BLaER1 (cell line): ENCODE data around the gene TM4SF4.

Experiments used
- H3K27ac ChIP-seq: shearing (Covaris generic); formaldehyde crosslinking; 2 replicates; pipeline ENCODE4 v1.8.1; 2022
- H3K27me3 ChIP-seq: shearing (Covaris generic); formaldehyde crosslinking; 2 replicates; pipeline ENCODE4 v1.8.1; 2022
- H3K36me3 ChIP-seq: shearing (Covaris generic); formaldehyde crosslinking; 2 replicates; pipeline ENCODE4 v1.8.1; 2022
- H3K4me1 ChIP-seq: shearing (Covaris generic); formaldehyde crosslinking; 2 replicates; pipeline ENCODE4 v1.8.1; 2022
- H3K4me2 ChIP-seq: shearing (Covaris generic); formaldehyde crosslinking; 2 replicates; pipeline ENCODE4 v1.8.1; 2022
- H3K4me3 ChIP-seq: shearing (Covaris generic); formaldehyde crosslinking; 2 replicates; pipeline ENCODE4 v1.8.1; 2022
- H3K9ac ChIP-seq: shearing (Covaris generic); formaldehyde crosslinking; 2 replicates; pipeline ENCODE4 v1.8.1; 2022
- H3K9me3 ChIP-seq: shearing (Covaris generic); formaldehyde crosslinking; 2 replicates; pipeline ENCODE4 v1.8.1; 2022
- H4K20me1 ChIP-seq: shearing (Covaris generic); formaldehyde crosslinking; 2 replicates; pipeline ENCODE4 v1.8.1; 2022
- Cebpa-rat ChIP-seq: shearing (Covaris generic); IDR thresholded peaks from 2 replicates; pipeline ENCODE4 v1.8.1; 2022

TM4SF4 gene

GRCh38 chr3:149474250-149474817 is at the start of gene TM4SF4:
Gene TM4SF4 (plus strand): TSS chr3:149474697. CDS start chr3:149474878, 181 bp downstream.
- TF ChIP-seq Cebpa-rat, result no peak
- no peaks in the 10 kb centered on the region for H3K9me3 ChIP-seq
- no peak within 1 kb of the TSS for H3K27ac ChIP-seq
- no peak within 1 kb of the TSS for H3K4me3 ChIP-seq
- H3K27me3 ChIP-seq, result no peaks in the 10 kb centered on the region
- H3K36me3 ChIP-seq, result no peaks in the 10 kb centered on the region
- no peak within 1 kb of the TSS for H3K9ac ChIP-seq
- no peak within 1 kb of the TSS for H3K4me2 ChIP-seq
- no peaks in the 10 kb centered on the region for H3K4me1 ChIP-seq
- no peaks in the 10 kb centered on the region for H4K20me1 ChIP-seq

- H3K36me3 ChIP-seq, result no peaks in the 10 kb centered on the region
- H3K4me2 ChIP-seq, result no peak overlapping the region
- TF ChIP-seq Cebpa-rat, result no peak
Measured at GRCh38 chr3:149424918-149425317, 49.6 kb upstream of the TM4SF4 start.

GRCh38 chr3:149426325-149426724 is 48.2 kb upstream of the TM4SF4 start:
- Histone ChIP-seq H3K4me2 (no peak overlapping the region), H3K27ac (no peak overlapping the region), H4K20me1 (no peaks in the 10 kb centered on the region), H3K27me3 (no peaks in the 10 kb centered on the region), H3K9me3 (no peaks in the 10 kb centered on the region), H3K9ac (no peak overlapping the region), H3K4me1 (no peaks in the 10 kb centered on the region), H3K4me3 (no peak overlapping the region), H3K36me3 (no peaks in the 10 kb centered on the region)
- no peak for TF ChIP-seq Cebpa-rat

More at GRCh38 chr3:149424918-149425317, 49.6 kb upstream of the TM4SF4 start:
- no peaks in the 10 kb centered on the region for H3K27me3 ChIP-seq
- no peak overlapping the region for H3K4me3 ChIP-seq
- no peak overlapping the region for H3K9ac ChIP-seq
- no peaks in the 10 kb centered on the region for H4K20me1 ChIP-seq
- H3K27ac ChIP-seq, result no peak overlapping the region
- H3K9me3 ChIP-seq, result no peaks in the 10 kb centered on the region
- H3K4me1 ChIP-seq, result no peaks in the 10 kb centered on the region

- no peaks in the 10 kb centered on the region for H3K4me1 ChIP-seq
- no peak for TF ChIP-seq Cebpa-rat
- H3K9me3 ChIP-seq, result no peaks in the 10 kb centered on the region
Measured at GRCh38 chr3:149428087-149428486, 46.4 kb upstream of the TM4SF4 start.

GRCh38 chr3:149430216-149430615 is 44.3 kb upstream of the TM4SF4 start:
- no peaks in the 10 kb centered on the region for H3K27me3 ChIP-seq
- H3K9ac ChIP-seq, result no peak overlapping the region
- no peaks in the 10 kb centered on the region for H4K20me1 ChIP-seq
- TF ChIP-seq Cebpa-rat, result no peak
- no peaks in the 10 kb centered on the region for H3K9me3 ChIP-seq
- no peaks in the 10 kb centered on the region for H3K36me3 ChIP-seq
- H3K4me1 ChIP-seq, result no peaks in the 10 kb centered on the region
- H3K4me3 ChIP-seq, result no peak overlapping the region
- H3K27ac ChIP-seq, result no peak overlapping the region
- H3K4me2 ChIP-seq, result no peak overlapping the region

More at GRCh38 chr3:149428087-149428486, 46.4 kb upstream of the TM4SF4 start:
- no peaks in the 10 kb centered on the region for H4K20me1 ChIP-seq
- no peak overlapping the region for H3K27ac ChIP-seq
- H3K4me2 ChIP-seq, result no peak overlapping the region
- no peaks in the 10 kb centered on the region for H3K36me3 ChIP-seq
- no peak overlapping the region for H3K9ac ChIP-seq
- H3K27me3 ChIP-seq, result no peaks in the 10 kb centered on the region
- H3K4me3 ChIP-seq, result no peak overlapping the region

- no peaks in the 10 kb centered on the region for H3K27me3 ChIP-seq
- H3K4me1 ChIP-seq, result no peaks in the 10 kb centered on the region
- no peaks in the 10 kb centered on the region for H3K9me3 ChIP-seq
- no peaks in the 10 kb centered on the region for H4K20me1 ChIP-seq
- no peak overlapping the region for H3K9ac ChIP-seq
- H3K4me2 ChIP-seq, result no peak overlapping the region
- no peak overlapping the region for H3K4me3 ChIP-seq
- H3K27ac ChIP-seq, result no peak overlapping the region
- H3K36me3 ChIP-seq, result no peaks in the 10 kb centered on the region
- TF ChIP-seq Cebpa-rat, result no peak
Measured at GRCh38 chr3:149432149-149432548, 42.3 kb upstream of the TM4SF4 start.

GRCh38 chr3:149435996-149436885 is 38.3 kb upstream of the TM4SF4 start:
- TF ChIP-seq Cebpa-rat, result no peak

GRCh38 chr3:149437286-149437685 is 37.2 kb upstream of the TM4SF4 start:
- Histone ChIP-seq H4K20me1 (no peaks in the 10 kb centered on the region), H3K27me3 (no peaks in the 10 kb centered on the region), H3K27ac (no peak overlapping the region), H3K4me2 (no peak overlapping the region), H3K36me3 (no peaks in the 10 kb centered on the region), H3K9me3 (no peaks in the 10 kb centered on the region), H3K9ac (no peak overlapping the region), H3K4me3 (no peak overlapping the region), H3K4me1 (no peaks in the 10 kb centered on the region)
- no peak for TF ChIP-seq Cebpa-rat

More at GRCh38 chr3:149435996-149436885, 38.3 kb upstream of the TM4SF4 start:
- no peak overlapping the region for H3K4me2 ChIP-seq
- H3K36me3 ChIP-seq, result no peaks in the 10 kb centered on the region
- no peak overlapping the region for H3K9ac ChIP-seq
- H3K9me3 ChIP-seq, result no peaks in the 10 kb centered on the region
- H3K27ac ChIP-seq, result no peak overlapping the region
- no peaks in the 10 kb centered on the region for H3K4me1 ChIP-seq
- no peaks in the 10 kb centered on the region for H3K27me3 ChIP-seq
- H3K4me3 ChIP-seq, result no peak overlapping the region
- no peaks in the 10 kb centered on the region for H4K20me1 ChIP-seq

GRCh38 chr3:149437710-149438109 is 36.8 kb upstream of the TM4SF4 start:
- no peak overlapping the region for H3K27ac ChIP-seq
- no peak overlapping the region for H3K4me2 ChIP-seq
- peaks cover 1% of the 10 kb centered on the region for H3K4me1 ChIP-seq
- no peak for TF ChIP-seq Cebpa-rat
- H3K4me3 ChIP-seq, result no peak overlapping the region
- H4K20me1 ChIP-seq, result no peaks in the 10 kb centered on the region
- H3K9ac ChIP-seq, result no peak overlapping the region
- no peaks in the 10 kb centered on the region for H3K9me3 ChIP-seq
- H3K36me3 ChIP-seq, result no peaks in the 10 kb centered on the region
- H3K27me3 ChIP-seq, result no peaks in the 10 kb centered on the region

- Histone ChIP-seq H3K27me3 (no peaks in the 10 kb centered on the region), H3K4me2 (no peak overlapping the region), H4K20me1 (no peaks in the 10 kb centered on the region), H3K27ac (no peak overlapping the region), H3K36me3 (no peaks in the 10 kb centered on the region), H3K9ac (no peak overlapping the region), H3K9me3 (no peaks in the 10 kb centered on the region), H3K4me3 (no peak overlapping the region), H3K4me1 (peaks cover 7% of the 10 kb centered on the region)
- no peak for TF ChIP-seq Cebpa-rat
Measured at GRCh38 chr3:149438981-149439380, 35.5 kb upstream of the TM4SF4 start.
